ENCODE data around the gene ABCA4.
"Not testable (repeated sequence)": the region's sequence is repeated elsewhere in the genome, so short reads cannot be mapped to it uniquely, and the experiment has no call there.

Gene ABCA4
- 0 to 0.26 (median 0.05) reads per million in 18 experiments for total RNA-seq

GRCh38 chr1:94120991-94121390 lies at the start of gene ABCA4:
Gene ABCA4, minus strand, starts transcription at chr1:94121148. Its CDS starts 103 bp downstream, at chr1:94121045.
- no peak for DNase-seq

GRCh38 chr1:94169126-94169525 lies 48.2 kb upstream of the ABCA4 start:
- no peak for DNase-seq

- no peak for DNase-seq
These were observed 44.9 kb upstream of the ABCA4 start for GRCh38 chr1:94165843-94166242.

- DNase-seq = not testable (repeated sequence)
These were observed 43.9 kb upstream of the ABCA4 start for GRCh38 chr1:94164885-94165284.

- not testable (repeated sequence) for DNase-seq
These were observed 43.2 kb upstream of the ABCA4 start for GRCh38 chr1:94164121-94164520.

- DNase-seq = not testable (repeated sequence)
These were observed 42.3 kb upstream of the ABCA4 start for GRCh38 chr1:94163249-94163648.

- no peak for DNase-seq
These were observed 39.9 kb upstream of the ABCA4 start for GRCh38 chr1:94160811-94161210.

GRCh38 chr1:94156096-94156625 lies 35.2 kb upstream of the ABCA4 start:
- no peak for DNase-seq

GRCh38 chr1:94154989-94155388 lies 34.0 kb upstream of the ABCA4 start:
- no peak for DNase-seq

GRCh38 chr1:94153133-94153532 lies 32.2 kb upstream of the ABCA4 start:
- no peak for DNase-seq

GRCh38 chr1:94149166-94149565 lies 28.2 kb upstream of the ABCA4 start:
- DNase-seq = not testable (repeated sequence)

GRCh38 chr1:94146273-94146672 lies 25.3 kb upstream of the ABCA4 start:
- DNase-seq = no peak

- DNase-seq = no peak
These were observed 23.9 kb upstream of the ABCA4 start for GRCh38 chr1:94144836-94145235.

- no peak for DNase-seq
These were observed 22.8 kb upstream of the ABCA4 start for GRCh38 chr1:94143809-94144176.

- DNase-seq = no peak
These were observed 22.3 kb upstream of the ABCA4 start for GRCh38 chr1:94143173-94143808.

- DNase-seq = no peak
These were observed 21.6 kb upstream of the ABCA4 start for GRCh38 chr1:94142583-94142982.

- no peak for DNase-seq
These were observed 21.1 kb upstream of the ABCA4 start for GRCh38 chr1:94142022-94142421.

GRCh38 chr1:94132111-94132510 lies 11.2 kb upstream of the ABCA4 start:
- DNase-seq = no peak

- no peak for DNase-seq
These were observed 10.1 kb upstream of the ABCA4 start for GRCh38 chr1:94130851-94131595.

GRCh38 chr1:94126651-94127050 lies 5.7 kb upstream of the ABCA4 start:
- no peak for DNase-seq

GRCh38 chr1:94125551-94126514 lies 4.9 kb upstream of the ABCA4 start:
- no peak for DNase-seq

- DNase-seq = no peak
These were observed 3.6 kb upstream of the ABCA4 start for GRCh38 chr1:94124538-94124937.
